GM18508 (cell line): ENCODE data around the gene CYB5R3.

ENCODE experiments used
- ATAC-seq: cut with Tn5 transposase; IDR thresholded peaks from one replicate; pipeline ENCODE4 v1.9.1; 2021; ENCODE audit warnings: moderate number of reproducible peaks; ENCODE audit not compliant: insufficient read depth, unreplicated experiment

CYB5R3 gene

DNA sequence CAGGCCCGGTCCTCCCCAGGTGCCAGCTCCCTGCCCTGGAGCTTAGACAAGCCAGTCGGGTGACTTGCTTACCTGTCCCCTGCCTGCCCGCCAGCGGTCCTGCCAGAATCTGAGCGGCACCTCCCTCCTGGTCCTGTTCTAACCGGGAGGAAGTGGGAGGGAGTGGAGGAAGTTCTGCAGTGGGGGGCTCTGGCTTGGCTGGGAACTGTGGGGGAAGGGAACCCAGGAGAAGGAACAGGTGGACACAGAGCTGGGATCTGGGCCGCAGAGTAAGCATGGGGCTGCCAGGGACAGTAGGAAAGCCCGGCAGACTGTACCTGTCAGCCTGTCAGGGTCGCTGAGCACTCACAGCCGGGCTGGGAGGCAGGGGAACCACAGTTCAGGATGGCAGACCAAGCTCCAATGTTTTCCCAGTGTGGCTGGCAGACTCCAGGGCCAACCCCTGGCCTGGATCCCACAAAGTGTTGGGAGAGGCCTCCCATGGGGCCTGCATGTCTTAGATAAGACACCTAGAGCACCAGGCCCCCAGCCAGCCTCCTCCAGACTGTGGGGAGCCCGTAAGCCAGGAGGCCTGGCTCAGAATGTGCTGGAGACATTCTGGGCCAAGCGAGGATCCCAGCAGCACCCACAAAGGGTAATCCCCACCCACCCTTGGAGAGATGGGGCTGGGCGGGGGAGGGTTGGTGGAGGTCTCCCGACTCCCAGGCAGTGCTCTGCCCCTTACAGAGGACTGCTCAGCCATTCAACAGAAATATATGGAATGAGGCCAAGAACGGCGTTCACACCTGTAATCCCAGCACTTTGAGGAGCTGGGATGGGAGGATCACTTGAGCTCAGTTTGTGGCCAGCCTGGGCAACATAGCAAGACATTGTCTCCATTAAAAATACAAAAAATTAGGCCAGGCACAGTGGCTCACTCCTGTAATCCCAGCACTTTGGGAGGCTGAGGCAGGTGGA lies 2.3 kb downstream of the CYB5R3 start:
- ATAC-seq: no peak

DNA sequence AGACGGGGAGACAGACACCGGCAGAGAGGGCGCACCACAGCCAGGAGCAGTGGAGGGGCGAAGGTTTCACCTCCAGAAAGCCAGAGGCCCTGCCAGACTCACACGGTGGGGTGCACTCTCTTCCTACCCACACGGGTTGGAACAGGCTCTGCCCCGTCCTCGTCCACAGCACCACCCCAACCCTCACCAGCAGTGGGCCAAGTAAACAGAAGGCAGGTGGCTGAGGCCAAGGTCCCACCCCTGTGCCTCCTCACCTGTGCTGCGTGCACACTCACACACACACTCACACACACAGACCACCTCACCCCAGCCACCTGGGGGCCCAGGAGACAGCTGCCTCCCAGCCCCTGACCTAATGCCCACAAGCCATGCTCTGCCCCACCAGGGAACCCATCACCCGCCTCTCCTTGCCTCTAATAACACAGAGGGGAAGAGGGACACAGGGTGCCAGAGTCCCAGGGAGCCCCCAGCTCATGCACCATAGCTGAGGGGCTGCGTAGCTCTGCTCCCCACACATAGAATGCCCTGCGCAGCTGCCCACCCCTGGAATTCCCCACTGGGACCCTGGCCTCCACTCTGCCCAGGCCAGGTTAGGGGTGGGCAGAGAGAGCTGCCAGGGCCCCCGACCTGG lies 3.1 kb downstream of the CYB5R3 start:
- ATAC-seq: no peak

DNA sequence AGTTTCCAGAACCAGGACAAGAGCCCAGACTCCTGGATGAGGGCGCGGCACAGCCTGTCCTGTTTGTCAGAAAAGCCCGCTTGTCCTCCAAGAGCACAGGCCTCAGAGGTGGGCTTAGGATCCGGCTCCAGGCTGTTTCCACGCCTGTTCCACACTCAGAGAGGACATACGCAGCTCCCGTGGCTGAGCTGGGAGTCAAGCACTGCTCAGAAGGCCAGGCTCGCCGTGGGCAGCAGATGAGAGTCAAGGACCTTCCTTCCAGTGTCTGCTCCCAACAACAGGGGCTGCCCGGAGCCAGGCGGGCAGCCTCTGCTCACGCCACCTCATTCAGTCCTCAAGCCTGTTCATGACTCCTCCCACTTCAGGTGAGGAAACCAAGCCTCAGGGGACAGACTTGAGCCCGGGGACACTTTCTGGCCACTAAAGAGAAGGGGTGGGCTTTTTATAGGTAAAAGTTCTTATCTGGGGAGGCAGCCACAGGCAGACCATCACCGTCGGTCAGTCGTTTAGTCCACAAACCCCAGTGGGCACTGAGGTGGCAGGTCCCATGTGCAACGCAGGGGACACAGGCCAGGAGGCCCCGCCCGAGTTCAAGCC lies 3.8 kb downstream of the CYB5R3 start:
- no peak for ATAC-seq

DNA sequence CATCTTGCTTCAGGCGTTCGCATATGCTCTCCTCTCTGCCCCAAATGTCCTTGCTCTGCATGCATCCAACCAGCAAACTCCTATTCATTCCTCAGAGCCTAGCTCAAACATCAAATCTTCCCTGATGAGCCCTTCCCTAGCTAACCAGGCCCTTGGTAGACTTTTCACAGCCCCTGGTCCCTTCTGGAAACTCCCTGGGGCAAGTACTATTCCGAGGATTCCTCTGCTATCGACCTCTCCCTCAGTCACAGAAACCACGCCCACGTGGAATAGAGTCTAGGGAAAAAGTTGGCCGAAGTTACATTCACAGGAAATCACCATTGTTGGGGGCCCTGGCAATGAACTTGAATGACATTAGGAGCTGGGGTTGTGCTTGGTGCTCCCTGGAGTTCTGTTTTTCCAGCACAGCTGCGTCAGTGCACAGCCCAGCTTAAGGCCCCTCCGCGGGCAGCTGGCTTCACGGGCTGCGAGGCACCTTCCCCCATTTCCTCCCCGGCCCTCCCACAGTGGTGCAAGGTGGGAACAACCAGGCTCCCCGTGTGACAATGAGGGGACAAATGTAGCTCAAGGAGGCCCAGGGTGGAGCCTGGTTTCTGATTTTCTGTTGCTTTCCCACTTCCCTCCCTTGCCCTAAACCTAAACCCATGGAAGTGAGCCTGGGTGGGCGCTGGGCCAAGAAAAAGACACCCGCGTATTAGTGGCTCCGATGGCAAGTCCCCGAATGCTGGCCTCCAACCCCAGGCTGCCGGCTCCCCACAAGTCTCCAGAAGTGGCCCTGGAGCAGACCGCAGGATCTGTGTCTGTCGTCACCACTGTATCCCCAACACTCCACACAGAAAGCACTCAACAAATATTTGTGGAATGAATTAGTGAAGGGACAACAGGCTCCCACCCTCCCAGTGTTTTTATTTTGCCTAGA lies 4.5 kb downstream of the CYB5R3 start:
- ATAC-seq: no peak

DNA sequence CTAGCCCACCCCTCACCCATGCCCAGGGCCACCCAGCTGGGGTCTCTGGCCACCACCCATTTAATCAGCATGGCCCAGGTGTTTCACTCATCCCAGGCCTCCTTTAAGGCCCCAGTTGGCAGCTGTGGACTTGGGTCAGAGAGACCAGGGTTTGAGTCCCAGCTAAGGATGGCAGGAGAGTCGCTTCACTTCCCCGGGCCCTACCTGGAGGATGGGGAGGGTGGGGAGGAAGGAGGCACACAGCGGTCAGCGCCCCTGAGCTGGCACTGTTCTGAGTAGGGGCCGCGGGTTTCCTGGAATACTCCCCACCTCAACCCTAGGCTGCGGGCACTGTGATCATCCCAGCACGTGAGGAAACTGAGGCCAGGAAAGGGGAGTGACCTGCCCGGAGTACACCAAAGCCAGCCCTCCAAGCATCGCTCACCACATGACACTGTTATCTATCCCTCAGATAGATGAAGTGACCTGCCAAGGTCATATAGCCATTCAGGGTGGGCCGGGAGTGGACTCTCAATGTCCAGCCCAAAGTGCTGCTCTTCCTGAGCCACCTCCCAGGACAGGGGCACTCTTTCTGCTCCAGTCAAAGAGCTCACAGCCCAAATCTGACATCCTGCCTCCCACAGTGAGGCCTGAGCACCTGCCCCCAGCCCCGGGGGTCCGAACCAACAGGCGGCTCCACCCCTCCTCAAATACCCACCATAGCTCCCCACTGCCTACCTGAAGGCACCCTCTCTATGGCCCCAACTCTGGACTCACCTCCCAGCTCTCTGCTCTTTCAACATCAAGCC lies 5.4 kb downstream of the CYB5R3 start:
- no peak for ATAC-seq

DNA sequence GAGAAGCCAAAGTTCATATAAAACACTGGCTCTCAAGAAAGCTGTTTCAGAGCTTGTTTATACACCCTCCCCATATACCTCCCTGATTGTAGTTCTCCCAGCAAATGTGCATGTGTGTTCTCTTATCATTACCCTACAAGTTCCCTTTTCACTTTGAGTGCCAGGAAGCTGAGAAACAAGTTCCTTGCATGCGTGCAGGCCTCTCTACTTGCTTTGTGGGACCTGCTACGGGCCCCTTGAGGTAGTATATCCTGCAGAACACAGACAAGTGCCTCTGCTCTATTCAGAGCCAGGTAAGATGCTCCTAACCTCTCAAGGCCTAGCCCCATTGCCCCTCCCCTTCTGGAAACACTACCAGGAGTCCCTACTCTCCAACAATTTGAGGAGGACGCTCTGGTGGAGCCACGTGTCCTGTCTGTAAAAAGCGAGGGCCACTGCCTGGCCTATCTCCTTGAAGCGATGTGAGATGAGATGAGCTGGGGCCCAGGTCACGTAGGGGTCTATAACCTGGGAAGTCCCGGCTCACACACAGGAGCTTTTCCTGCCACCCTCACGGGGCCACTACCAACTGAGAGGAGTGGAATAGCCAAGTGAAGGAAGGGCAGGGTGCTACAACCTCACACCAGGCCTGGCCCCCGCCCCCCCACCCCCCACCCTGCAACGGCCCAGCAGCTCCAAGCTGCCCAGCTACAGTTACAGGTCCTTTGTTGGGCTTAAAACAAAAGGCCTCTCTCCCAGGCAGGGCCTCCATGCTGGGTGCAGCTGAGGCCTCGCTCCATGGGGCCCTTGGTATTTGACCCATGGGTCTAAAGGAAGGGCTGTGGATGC lies 6.2 kb downstream of the CYB5R3 start:
- no peak for ATAC-seq

DNA sequence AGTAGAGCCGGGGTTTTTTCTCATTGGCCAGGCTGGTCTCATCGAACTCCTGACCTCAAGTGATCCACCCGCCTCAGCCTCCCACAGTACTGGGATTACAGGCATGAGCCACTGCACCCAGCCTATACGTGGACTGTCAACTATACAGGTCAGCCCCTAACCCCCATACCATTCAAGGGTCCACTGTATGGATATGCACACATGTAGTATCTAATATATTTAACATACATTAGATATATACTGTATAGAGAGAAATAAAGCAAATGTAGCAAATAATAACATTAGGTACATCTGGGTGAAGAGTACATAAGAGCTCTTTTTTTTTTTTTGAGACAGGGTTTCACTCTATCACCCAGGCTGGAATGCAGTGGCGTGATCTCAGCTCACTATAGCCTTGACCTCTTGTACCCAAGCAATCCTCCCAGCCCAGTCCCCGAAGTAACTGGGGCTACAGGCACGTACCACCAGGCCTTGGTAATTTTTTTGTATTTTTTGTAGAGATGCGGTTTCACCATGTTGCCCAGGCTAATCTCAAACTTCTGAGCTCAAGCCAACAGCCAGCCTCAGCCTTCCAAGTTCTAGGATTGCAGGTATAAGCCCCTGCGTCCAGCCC lies 7.3 kb downstream of the CYB5R3 start:
- ATAC-seq: no peak

DNA sequence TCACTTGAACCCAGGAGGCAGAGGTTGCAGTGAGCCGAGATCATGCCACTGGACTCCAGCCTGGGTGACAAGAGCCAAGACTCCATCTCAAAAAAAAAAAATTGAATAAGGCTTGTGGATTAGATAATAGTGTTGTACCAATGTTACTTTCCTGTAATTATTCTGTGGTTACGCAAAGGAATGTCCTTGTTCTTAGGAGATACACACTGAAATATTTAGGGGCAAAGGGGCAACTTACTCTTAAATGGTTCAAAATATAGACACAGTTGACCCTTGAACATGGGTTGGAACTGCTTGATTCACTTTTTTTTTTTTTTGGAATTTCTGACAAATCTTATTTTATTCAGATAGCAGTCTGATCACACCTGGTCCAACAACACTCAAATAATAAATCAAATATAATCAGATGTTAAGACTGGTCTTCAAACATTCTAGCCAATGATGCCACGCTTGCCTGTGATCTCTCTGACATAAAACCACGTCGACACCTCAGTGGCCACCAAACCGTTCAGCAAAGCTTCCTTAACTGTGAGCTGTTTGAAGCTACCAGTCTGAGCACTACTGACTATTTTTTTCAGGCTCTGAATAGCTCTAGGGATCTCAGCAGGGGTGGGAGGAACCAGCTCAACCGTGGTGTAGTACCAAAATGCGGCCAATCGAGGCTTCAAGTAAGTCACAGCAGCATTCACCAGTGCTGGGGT lies 9.5 kb downstream of the CYB5R3 start:
- ATAC-seq: no peak

DNA sequence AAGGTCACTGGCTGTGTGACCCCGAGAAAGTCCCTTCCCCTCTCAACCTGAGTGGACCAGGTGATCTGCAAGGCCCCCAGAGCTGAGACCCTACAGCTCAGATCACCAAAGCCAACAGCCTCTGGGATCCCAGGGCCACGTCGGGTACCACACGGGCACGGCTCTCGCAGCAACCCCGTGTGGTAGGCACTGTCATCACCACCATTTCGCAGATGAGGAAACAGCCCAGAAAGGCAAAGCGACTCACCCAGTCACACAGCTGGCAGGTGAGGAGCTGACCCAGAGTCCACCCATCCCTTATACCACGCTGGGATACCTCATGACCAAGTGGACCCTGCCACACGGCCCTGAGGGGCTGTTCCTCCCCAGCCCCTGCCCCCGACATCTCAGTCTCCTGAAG lies 11.6 kb downstream of the CYB5R3 start:
- ATAC-seq: no peak

DNA sequence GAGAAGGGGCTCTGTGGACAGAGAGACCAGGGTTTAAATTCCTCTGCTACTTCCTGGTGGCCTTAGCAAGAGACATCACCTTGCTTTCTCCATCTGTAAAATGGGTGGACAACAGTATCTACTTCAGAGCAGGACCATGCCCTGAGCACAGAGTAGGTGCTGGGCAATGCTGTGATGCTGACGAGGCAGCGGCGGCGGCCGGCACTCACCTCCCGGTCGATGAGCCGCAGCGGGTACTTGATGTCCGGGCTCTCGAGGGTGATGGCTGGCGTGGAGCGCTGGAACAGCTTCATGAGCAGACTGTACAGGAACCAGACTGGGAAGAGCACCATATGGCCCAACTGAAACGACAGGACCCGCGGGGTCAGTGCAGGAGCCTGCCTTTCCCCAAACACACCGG lies 12.7 kb downstream of the CYB5R3 start:
- ATAC-seq: no peak

DNA sequence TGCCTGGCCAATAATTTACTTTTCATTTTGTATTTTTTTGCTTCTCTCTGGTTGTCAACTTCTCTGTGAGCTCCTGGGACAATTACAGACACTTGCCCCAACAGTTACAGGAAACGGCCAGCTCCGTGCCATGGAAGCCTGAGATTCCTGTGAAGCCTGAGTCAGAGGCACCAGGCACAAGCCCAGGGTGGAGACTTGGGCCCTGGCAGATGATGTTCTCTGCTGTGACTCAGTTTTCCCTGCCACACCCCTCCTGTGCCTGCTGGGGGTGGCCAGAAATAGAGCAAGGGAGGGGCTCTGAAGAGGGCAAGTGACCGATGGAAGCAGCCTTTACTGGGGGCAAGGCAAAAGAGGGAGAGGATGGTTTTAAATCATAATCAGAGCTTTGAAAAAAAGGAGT lies 13.7 kb downstream of the CYB5R3 start:
- ATAC-seq: no peak

DNA sequence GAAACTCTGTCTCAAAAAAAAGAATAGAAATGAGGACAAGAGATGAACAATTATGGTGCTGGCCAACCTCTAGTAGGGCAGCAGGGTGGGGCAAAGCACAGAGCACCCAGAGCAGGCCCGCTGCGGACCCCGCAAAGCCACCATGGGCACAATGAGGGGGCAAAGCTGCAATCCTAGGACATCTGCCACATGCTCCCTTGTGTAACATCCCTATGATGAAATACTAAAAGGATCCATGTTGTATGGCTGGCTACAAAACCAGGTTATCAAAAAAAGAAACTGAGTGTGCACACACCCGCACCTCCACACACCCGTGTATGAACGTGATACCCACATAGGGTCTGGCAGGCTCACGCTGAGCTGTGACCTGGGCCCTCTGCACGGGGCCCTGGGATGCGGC lies 16.2 kb downstream of the CYB5R3 start:
- ATAC-seq: no peak

DNA sequence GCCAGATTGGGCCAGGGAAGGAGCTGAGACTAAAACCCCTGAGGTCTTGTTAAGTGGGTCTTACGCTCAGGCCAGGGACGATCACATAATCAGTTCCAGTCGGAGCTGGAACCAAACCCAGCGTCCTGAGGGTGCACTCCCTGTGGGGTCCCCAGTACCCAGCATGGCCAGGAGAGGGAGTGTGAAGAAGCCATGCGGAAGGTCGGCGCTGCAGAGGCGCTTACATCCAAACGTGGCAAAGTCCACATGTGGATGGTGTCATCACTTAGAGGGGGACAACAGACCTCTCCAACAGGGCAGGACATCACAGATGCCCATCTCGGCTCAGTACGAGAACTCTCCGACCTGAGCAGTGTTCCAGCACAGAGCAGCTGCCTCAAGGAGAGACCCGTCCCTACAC lies 17.1 kb downstream of the CYB5R3 start:
- ATAC-seq: no peak

DNA sequence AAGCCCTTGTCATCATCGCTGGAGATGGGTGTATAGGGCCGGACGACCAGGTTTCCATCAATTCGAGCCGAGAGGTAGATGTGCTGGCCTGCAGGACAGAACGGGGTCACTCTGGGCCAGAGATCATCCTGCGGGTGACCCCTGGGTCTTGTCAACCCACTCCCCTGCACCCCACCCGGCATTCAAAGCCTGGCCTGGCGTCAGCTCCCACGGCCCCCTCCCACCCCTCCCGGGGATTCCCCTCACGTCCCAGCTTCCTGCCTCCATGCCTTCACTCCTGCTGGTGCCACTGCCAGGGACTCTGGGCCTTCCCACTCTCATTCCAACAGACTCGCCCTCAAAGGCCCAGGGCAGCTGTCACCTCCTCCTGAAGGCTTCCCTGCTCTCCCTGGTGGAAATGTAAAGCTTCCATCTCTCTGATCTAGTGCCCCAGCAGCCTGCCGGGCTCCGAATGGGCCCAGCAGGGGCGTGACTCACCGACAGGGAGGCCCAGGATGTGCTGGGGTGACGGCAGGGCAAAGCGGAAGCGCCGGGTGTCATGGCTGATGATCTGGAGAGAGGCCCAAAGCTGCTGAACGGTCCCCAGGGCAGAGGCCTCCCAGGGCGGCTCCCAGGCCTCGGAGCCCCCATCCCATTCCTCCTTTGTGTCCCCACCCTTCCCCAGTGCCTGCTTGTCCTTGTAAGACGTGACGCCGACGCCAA lies 18.1 kb downstream of the CYB5R3 start:
- no peak for ATAC-seq

DNA sequence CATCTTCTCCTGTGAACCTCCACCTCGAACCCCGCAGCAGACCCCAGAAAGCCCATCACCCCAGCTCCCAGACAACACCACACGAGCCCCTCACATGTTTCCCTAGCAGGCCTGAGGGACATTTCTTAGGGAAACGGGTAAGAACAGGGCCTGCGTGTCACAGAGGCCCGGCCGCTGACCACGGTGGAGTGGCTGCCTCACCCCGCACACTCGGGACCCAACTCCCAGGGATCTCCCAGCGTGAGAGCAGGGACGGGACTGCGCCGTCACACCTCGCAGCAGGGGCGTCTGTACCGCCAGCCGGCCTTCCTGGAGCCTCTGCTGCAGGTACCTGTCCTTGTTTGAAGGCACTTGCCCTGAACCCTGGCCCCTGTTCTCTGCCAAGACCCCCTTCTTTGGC lies 19.0 kb downstream of the CYB5R3 start:
- ATAC-seq: no peak

DNA sequence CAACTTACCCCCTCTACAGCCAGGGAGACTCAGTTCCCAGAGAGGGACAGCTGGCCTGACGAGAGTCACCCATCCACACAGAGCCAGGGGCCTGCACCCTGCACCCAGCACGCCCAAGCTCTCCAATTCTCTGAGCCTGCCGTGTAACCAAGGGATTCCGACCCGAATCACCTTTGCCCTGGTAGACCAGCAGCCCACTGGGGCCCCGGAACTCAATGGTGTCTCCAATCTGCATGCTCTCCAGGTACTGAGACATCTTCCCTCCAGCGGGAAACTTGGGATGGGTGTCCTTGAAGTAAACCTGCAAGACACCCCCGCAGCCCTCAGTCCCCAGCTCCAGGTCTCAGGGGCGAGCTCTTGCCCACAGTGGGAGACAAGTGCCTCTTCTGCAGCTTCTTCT lies 21.2 kb downstream of the CYB5R3 start:
- ATAC-seq: no peak

DNA sequence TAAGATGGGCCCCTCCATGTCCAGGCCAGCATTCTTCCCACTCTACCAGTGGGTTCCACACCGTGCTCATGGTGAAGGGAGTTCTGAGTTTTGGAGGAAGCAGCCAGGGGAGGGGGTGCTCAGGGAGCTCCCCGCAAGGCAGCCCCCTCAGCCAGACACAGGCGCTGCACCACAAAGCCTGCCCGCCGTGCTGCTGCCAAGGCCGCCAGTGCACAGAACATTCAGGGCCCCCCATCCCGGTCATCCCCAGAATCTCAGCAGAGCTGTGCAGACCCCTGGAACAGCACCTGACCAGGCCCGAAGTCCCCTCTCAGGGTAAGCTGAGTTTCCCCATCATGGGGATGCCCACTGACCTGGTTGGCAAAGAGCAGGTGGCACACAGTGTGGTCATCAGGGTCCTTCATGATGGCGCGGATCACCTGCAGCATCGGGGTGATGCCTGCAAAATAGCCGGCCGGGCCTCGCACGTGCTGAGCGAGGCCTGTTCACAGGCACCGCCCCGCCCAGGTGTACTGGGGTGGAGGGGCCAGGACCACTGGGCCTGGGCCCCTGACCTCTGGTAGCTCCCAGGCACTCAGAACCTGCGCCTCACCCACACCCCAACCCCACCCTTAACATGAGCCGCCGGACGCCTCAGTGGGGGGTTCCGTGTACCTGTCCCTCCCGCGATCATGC lies 22.1 kb downstream of the CYB5R3 start:
- no peak for ATAC-seq
